Fibroblast of lung (primary cell): ENCODE data around the gene DNAAF2. TPM values are rescaled to one million over a fixed set of nuclear protein-coding genes. Genes with fewer than 3 reads are reported as not detected.
A peak's percentile ranks its signal among the peaks of the same experiment; 100 is the strongest.
"Not testable (repeated sequence)": the region's sequence is repeated elsewhere in the genome, so short reads cannot be mapped to it uniquely, and the experiment has no call there.

Experiments
- DNase-seq, 2 donors: peaks; one replicate each; pipeline versions ENCODE4 v3.0.0 to v3.0.0-alpha.2; 2010; ENCODE audit warnings: low read depth in 2 of 2
- H2AFZ ChIP-seq: 2 replicates; pipeline ENCODE4 v1.5.1; 2012; ENCODE audit warnings: low read length, control low read depth, inconsistent platforms
- H3K27ac ChIP-seq: 2 replicates; pipeline ENCODE4 v1.5.1; 2011; ENCODE audit warnings: low read length, control low read depth; ENCODE audit not compliant: insufficient read depth
- H3K27me3 ChIP-seq: 2 replicates; pipeline ENCODE4 v1.5.1; 2011; ENCODE audit warnings: mild to moderate bottlenecking, low read length; ENCODE audit not compliant: control insufficient read depth, insufficient read depth
- H3K36me3 ChIP-seq: 2 replicates; pipeline ENCODE4 v1.5.1; 2011; ENCODE audit warnings: low read length; ENCODE audit not compliant: control insufficient read depth, insufficient read depth
- H3K4me1 ChIP-seq: 2 replicates; pipeline ENCODE4 v1.5.1; 2011; ENCODE audit warnings: low read length; ENCODE audit not compliant: control insufficient read depth, insufficient read depth; ENCODE audit errors: extremely low read depth
- H3K4me2 ChIP-seq: 2 replicates; pipeline ENCODE4 v1.5.1; 2011; ENCODE audit warnings: low read length, control low read depth; ENCODE audit not compliant: insufficient read depth; ENCODE audit errors: extremely low read depth
- H3K4me3 ChIP-seq, 4 experiments: fragments of 200-600 bp in 1 of 4; sonication (generic) in 1 of 4; replicated peaks in 1 of 4; 2 replicates each; pipeline ENCODE4 v1.5.1; 2011 to 2016; ENCODE audit warnings: low read length in 4 of 4, low read depth in 3 of 4, mild to moderate bottlenecking in 3 of 4, control low read depth in 2 of 4, inconsistent platforms in 1 of 4, mixed read lengths in 1 of 4; ENCODE audit not compliant: insufficient read depth in 1 of 4; ENCODE audit errors: control extremely low read depth in 1 of 4
- H3K79me2 ChIP-seq: 2 replicates; pipeline ENCODE4 v1.5.1; 2012; ENCODE audit warnings: mild to moderate bottlenecking, low read length, inconsistent platforms; ENCODE audit not compliant: control insufficient read depth, insufficient read depth
- H3K9ac ChIP-seq: 2 replicates; pipeline ENCODE4 v1.5.1; 2011; ENCODE audit warnings: mild to moderate bottlenecking, low read length, control low read depth; ENCODE audit not compliant: insufficient read depth
- H3K9me3 ChIP-seq: 2 replicates; pipeline ENCODE4 v1.5.1; 2012; ENCODE audit warnings: low read depth, low read length; ENCODE audit not compliant: control insufficient read depth, insufficient read depth
- H4K20me1 ChIP-seq: 2 replicates; pipeline ENCODE4 v1.5.1; 2011; ENCODE audit warnings: low read length; ENCODE audit not compliant: control insufficient read depth, insufficient read depth; ENCODE audit errors: extremely low read depth
- EZH2 ChIP-seq: IDR thresholded peaks from 2 replicates; pipeline ENCODE4 v1.5.1; 2012; ENCODE audit warnings: low read length, control low read depth, mild to moderate bottlenecking; ENCODE audit errors: missing control alignments
- polyA plus RNA-seq, 2 donors: library from polyadenylated mRNA; depleted of rRNA in 1 of 2; stranded (reverse) in 1 of 2; unstranded in 1 of 2; fragments of >200 nt; gene quantifications; 2 replicates each; pipeline ENCODE4 v1.2.1, GENCODE V29; 2011 to 2012; ENCODE audit warnings: missing spikeins in 1 of 2
- total RNA-seq: library from RNA; depleted of rRNA; stranded (reverse); fragments of >200 nt; gene quantifications from 2 replicates; pipeline ENCODE4 v1.2.1, GENCODE V29; 2014
- TF ChIP-seq, protein P1 (sequence below), 2 donors: IDR thresholded peaks in 1 of 2; conservative IDR thresholded peaks in 1 of 2; 1 replicate in 1 of 2; 2 replicates in 1 of 2; pipeline ENCODE4 v1.5.1; 2011 to 2012; ENCODE audit warnings: low read length in 2 of 2, control low read depth in 1 of 2, inconsistent platforms in 1 of 2, low read depth in 1 of 2, mild to moderate bottlenecking in 1 of 2

DNAAF2 gene
- total and polyA plus RNA-seq, 2 donors (not counting 1 experiment from before 2014, with no cell fraction given): 6.5 to 9.1 TPM

DNA sequence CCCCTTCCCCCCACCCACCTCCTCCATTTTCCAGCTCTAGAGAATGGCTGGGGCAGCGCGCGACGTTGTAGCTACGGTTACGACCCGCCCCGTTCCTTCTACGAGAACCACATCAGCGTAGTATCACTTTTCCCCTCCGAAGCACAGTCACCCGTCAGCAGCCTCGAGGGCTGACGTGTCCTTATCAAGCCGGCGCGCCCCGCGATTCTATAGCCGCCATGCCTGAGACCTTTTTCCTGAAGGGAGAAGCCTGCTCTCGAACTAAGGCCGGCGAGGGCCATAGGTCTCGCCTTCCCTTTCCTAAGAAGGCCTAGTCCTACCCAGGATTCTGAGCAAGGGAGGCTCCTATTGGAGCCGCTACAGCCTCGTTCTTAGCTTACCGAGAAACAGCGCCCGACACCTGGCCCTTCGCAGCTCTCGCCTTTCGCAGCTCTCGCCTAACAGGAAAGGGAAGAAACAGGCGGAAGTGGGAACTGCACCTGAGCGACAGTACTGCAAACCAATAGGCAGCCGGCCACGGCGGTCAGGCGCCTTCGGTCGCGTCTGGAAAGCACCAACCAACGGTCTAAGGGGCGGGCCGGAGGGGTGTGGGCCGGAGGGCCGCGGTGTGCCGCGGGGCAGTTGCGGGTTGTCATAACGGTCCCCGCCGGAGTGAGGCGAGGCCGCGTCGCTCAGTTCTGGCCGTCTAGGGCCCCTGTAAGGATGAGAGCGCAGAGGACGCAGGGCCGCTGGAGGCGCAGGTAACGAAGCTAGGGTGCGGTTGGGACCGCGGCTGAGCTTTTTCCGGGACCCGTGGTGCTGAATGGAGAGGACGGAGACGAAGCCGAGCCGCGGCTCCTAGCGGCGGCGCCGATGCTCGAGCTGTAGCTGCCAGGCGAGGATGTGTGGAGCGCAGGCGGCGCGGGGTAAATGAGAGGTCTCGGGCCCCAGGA lies 14.6 kb downstream of the DNAAF2 start, which contains the start of the genes MGAT2 and RPL36AL:
TSS of gene MGAT2 (plus strand) at position 618 of the 932 bp plus-strand sequence. CDS start 470 bp downstream, outside the sequence.
TSS of gene RPL36AL (minus strand) at position 445 of the 932 bp plus-strand sequence. CDS start 1,522 bp downstream, outside the sequence.
- Histone ChIP-seq H3K4me3 (peak within 1 kb of the TSS; percentile 84 to 98 (median 95)), H3K9me3 (no peaks in the 10 kb centered on the region), H3K36me3 (peaks cover 6% of the 10 kb centered on the region), H3K4me2 (peak within 1 kb of the TSS; percentile 80), H3K9ac (peak within 1 kb of the TSS; percentile 89), H3K79me2 (peaks cover 64% of the 10 kb centered on the region), H3K4me1 (peaks cover 12% of the 10 kb centered on the region), H2AFZ (peak within 1 kb of the TSS; percentile 86), H4K20me1 (no peaks in the 10 kb centered on the region), H3K27me3 (no peaks in the 10 kb centered on the region), H3K27ac (peak within 1 kb of the TSS; percentile 98)
- peak; percentile 99 for DNase-seq
- TF ChIP-seq, protein P1, sequence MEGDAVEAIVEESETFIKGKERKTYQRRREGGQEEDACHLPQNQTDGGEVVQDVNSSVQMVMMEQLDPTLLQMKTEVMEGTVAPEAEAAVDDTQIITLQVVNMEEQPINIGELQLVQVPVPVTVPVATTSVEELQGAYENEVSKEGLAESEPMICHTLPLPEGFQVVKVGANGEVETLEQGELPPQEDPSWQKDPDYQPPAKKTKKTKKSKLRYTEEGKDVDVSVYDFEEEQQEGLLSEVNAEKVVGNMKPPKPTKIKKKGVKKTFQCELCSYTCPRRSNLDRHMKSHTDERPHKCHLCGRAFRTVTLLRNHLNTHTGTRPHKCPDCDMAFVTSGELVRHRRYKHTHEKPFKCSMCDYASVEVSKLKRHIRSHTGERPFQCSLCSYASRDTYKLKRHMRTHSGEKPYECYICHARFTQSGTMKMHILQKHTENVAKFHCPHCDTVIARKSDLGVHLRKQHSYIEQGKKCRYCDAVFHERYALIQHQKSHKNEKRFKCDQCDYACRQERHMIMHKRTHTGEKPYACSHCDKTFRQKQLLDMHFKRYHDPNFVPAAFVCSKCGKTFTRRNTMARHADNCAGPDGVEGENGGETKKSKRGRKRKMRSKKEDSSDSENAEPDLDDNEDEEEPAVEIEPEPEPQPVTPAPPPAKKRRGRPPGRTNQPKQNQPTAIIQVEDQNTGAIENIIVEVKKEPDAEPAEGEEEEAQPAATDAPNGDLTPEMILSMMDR (conservative IDR thresholded peaks at IDR 0.05 in 1 of 2, IDR thresholded peaks at IDR 0.05 in 1 of 2; ENCODE audit: low read depth in 1 of 2, low read length in 2 of 2): peak; percentile 33 to 36
- no peak for TF ChIP-seq EZH2

GRCh38 chr14:49619730-49620129 lies 15.3 kb downstream of the DNAAF2 start:
- H3K27ac ChIP-seq: peak overlapping the region; percentile 98
- H3K36me3 ChIP-seq: peaks cover 6% of the 10 kb centered on the region
- TF ChIP-seq, protein P1 (conservative IDR thresholded peaks at IDR 0.05 in 1 of 2, IDR thresholded peaks at IDR 0.05 in 1 of 2; ENCODE audit: low read depth in 1 of 2, low read length in 2 of 2): no peak
- TF ChIP-seq EZH2: no peak
- no peaks in the 10 kb centered on the region for H3K27me3 ChIP-seq
- peak overlapping the region; percentile 89 for H3K9ac ChIP-seq
- peaks cover 12% of the 10 kb centered on the region for H3K4me1 ChIP-seq
- H3K4me3 ChIP-seq: peak overlapping the region; percentile 84 to 98 (median 95)
- no peak overlapping the region for H2AFZ ChIP-seq
- no peaks in the 10 kb centered on the region for H4K20me1 ChIP-seq
- no peak for DNase-seq
- peaks cover 63% of the 10 kb centered on the region for H3K79me2 ChIP-seq
- peak overlapping the region; percentile 66 for H3K4me2 ChIP-seq
- H3K9me3 ChIP-seq: no peaks in the 10 kb centered on the region

GRCh38 chr14:49619273-49619672 lies 15.8 kb downstream of the DNAAF2 start:
- H3K27ac ChIP-seq: not testable (repeated sequence)

More at GRCh38 chr14:49619273-49619672, 15.8 kb downstream of the DNAAF2 start:
- H2AFZ ChIP-seq, H4K20me1 ChIP-seq, DNase-seq, H3K27me3 ChIP-seq, H3K36me3 ChIP-seq, H3K9me3 ChIP-seq: not testable (repeated sequence)
- H3K4me2 ChIP-seq: peak overlapping the region; percentile 75
- H3K79me2 ChIP-seq: peaks cover 62% of the 10 kb centered on the region
- H3K4me3 ChIP-seq: peak overlapping the region; percentile 84 to 98 (median 95)
- H3K9ac ChIP-seq: peak overlapping the region; percentile 89
- peaks cover 12% of the 10 kb centered on the region for H3K4me1 ChIP-seq
